Stomach (tissue), 9 donors: ENCODE measurements around the gene NR0B2. TPM values are rescaled to one million over a fixed set of nuclear protein-coding genes. Genes with fewer than 3 reads are reported as not detected.
"Not testable (repeated sequence)": the region's sequence is repeated elsewhere in the genome, so short reads cannot be mapped to it uniquely, and the experiment has no call there.

Source experiments
- DNase-seq, 2 donors: peaks; one replicate each; pipeline versions ENCODE4 v3.0.0 to v3.0.0-alpha.2; 2013 to 2019
- H3K27ac ChIP-seq, 5 donors: fragments of 200-600 bp in 4 of 5; sonication (generic) in 4 of 5; one replicate each; pipeline ENCODE4 v1.5.1; 2013 to 2019; ENCODE audit warnings: mild to moderate bottlenecking in 1 of 5, moderate library complexity in 1 of 5
- H3K27me3 ChIP-seq, 3 donors: fragments of 200-600 bp; sonication (generic); one replicate each; pipeline ENCODE4 v1.5.1; 2017 to 2019; ENCODE audit warnings: mixed run types in 1 of 3
- H3K36me3 ChIP-seq, 4 donors: fragments of 200-600 bp; sonication (generic); 1 replicate in 3 of 4; 2 replicates in 1 of 4; pipeline ENCODE4 v1.5.1; 2016 to 2019
- H3K4me1 ChIP-seq, 4 donors: fragments of 200-600 bp; sonication (generic); one replicate each; pipeline ENCODE4 v1.5.1; 2016 to 2019
- H3K4me3 ChIP-seq, 4 donors: fragments of 200-600 bp; sonication (generic) in 3 of 4; one replicate each; pipeline ENCODE4 v1.5.1; 2016 to 2019; ENCODE audit warnings: mild to moderate bottlenecking in 1 of 4
- H3K9me3 ChIP-seq, 4 donors: fragments of 200-600 bp; sonication (generic); one replicate each; pipeline ENCODE4 v1.5.1; 2016 to 2019
- EP300 ChIP-seq: sonication (generic); formaldehyde crosslinking; IDR thresholded peaks from one replicate; pipeline ENCODE4 v1.6.1; 2017; ENCODE audit warnings: antibody characterized with exemption
- POLR2A ChIP-seq, 4 donors: fragments of 450-650 bp; IDR thresholded peaks; one replicate each; pipeline ENCODE4 v1.6.1; 2016; ENCODE audit warnings: antibody characterized with exemption in 4 of 4, control low read depth in 2 of 4, mild to moderate bottlenecking in 1 of 4, moderate library complexity in 1 of 4
- POLR2AphosphoS5 ChIP-seq, 3 donors: sonication (generic); formaldehyde crosslinking; IDR thresholded peaks; one replicate each; pipeline ENCODE4 v1.6.1; 2016; ENCODE audit warnings: antibody characterized with exemption in 3 of 3
- WGBS, 5 donors: extraction: QIAGEN DNeasy Blood & Tissue Kit in 3 of 5; methylation state at CpG; one replicate each; pipeline versions ENCODE4 v1.1.5 to v1.1.7; 2013 to 2018; 5-methylcytosine and 5-hydroxymethylcytosine counted together
- intact Hi-C: fragments of 100-400 bp; cut with DNase I; formaldehyde crosslinking; loops from one replicate; pipeline ENCODE4 v1.15.1; 2023; ENCODE audit warnings: low total_unique reads
- polyA plus RNA-seq, 3 donors: library from polyadenylated mRNA; stranded (reverse); fragments of 200-250 nt; gene quantifications; one replicate each; pipeline ENCODE4 v1.2.3, GENCODE V29; 2013
- total RNA-seq, 5 donors: library from RNA; depleted of rRNA; stranded (reverse); fragments of >200 nt; gene quantifications; one replicate each; pipeline versions ENCODE4 v1.1.0 to v1.2.3, GENCODE V29; 2014 to 2016
- TF ChIP-seq, protein P1 (sequence below), 7 experiments: fragments of 450-650 bp in 4 of 7; fragments of 200-600 bp in 3 of 7; sonication (generic) in 3 of 7; IDR thresholded peaks; one replicate each; pipeline ENCODE4 v1.5.1; 2016 to 2019; ENCODE audit warnings: antibody characterized with exemption in 7 of 7, control low read depth in 2 of 7, mild to moderate bottlenecking in 1 of 7
- donor health status: healthy with polysubstance abuse.
- donor health status: Bipolar disorder and iron deficiency.
- donor health status: healthy.

NR0B2 gene
- total and polyA plus RNA-seq, 8 donors, result 8.3 to 63.3 (median 26.5) TPM; not detected in 2

DNA sequence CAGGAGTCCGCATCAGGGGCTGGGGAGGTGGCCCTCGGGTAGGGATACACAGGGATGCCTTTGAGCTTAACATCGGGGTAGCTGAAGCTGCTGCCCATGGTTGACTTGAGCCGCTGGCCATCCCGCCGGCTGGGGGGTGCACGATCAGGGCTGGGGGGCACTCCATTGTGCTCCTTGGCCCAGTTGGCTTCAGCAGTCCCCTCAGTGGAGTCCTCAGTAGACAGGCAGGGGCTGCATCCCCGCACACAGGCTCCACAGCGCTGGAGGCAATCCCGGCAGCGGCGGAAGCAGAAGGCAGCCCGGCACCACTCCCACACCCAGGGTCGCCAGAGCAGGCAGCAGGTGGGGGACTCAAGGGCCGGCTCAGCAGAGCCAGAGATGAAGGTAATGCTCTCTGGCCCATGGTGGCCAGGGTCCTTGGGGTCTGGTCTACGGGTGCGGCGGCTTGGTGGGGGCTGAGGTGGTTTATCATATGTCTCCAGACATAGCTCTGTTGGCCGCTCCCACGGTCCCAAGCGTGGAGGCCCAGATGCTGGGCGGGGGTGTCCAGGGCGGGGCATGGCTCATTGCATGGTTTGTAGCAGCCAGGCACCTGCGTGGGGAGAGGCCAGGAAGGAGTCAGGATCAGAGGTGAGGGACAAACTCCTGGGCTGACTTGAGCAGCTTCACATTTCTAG is 38.2 kb upstream of the NR0B2 start:
- no peak for TF ChIP-seq POLR2AphosphoS5 (IDR thresholded peaks at IDR 0.05)
- no peak for TF ChIP-seq EP300
- TF ChIP-seq, protein P1, sequence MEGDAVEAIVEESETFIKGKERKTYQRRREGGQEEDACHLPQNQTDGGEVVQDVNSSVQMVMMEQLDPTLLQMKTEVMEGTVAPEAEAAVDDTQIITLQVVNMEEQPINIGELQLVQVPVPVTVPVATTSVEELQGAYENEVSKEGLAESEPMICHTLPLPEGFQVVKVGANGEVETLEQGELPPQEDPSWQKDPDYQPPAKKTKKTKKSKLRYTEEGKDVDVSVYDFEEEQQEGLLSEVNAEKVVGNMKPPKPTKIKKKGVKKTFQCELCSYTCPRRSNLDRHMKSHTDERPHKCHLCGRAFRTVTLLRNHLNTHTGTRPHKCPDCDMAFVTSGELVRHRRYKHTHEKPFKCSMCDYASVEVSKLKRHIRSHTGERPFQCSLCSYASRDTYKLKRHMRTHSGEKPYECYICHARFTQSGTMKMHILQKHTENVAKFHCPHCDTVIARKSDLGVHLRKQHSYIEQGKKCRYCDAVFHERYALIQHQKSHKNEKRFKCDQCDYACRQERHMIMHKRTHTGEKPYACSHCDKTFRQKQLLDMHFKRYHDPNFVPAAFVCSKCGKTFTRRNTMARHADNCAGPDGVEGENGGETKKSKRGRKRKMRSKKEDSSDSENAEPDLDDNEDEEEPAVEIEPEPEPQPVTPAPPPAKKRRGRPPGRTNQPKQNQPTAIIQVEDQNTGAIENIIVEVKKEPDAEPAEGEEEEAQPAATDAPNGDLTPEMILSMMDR (IDR thresholded peaks at IDR 0.05), result no peak
- no peak for TF ChIP-seq POLR2A (IDR thresholded peaks at IDR 0.05)
- no peak overlapping the region for H3K4me3 ChIP-seq
- 82 to 88% (median 86%) methylated on average over 21 to 24 of the region's 24 CpGs for WGBS, 5 donors
- H3K9me3 ChIP-seq, result peaks cover 0 to 5% (median 2%) of the 10 kb centered on the region in 4 donors
- no peak for DNase-seq
- no peak overlapping the region for H3K27ac ChIP-seq
- intact Hi-C loops, result no loop called here
- H3K36me3 ChIP-seq, result peaks cover 0 to 41% (median 39%) of the 10 kb centered on the region in 4 donors
- H3K4me1 ChIP-seq, result peaks cover 0 to 13% (median 4%) of the 10 kb centered on the region in 4 donors
- peaks cover 0 to 9% (median 0%) of the 10 kb centered on the region in 3 donors for H3K27me3 ChIP-seq

DNA sequence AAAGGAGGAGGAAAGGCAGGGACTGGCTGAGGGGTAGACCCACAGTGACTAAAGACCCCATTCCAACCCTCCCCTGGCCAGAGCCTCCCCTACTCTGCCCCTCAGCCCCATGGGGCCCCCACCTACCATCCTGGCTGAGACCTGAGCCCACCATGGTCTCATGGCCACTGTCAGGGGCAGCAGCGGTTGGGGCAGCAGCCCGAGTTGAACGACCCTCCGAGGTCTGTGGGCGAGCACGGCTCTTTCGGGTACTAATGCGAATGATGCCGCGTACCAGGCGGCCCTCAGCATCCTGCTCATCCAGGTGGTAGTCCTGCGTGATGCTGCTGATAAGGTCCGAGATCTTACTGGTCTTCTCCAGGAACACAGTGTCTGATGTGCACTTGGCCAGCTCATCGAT is 37.4 kb upstream of the NR0B2 start:
- H3K9me3 ChIP-seq, result peaks cover 0 to 2% (median under 1%) of the 10 kb centered on the region in 4 donors
- no peak overlapping the region for H3K4me3 ChIP-seq
- no peak overlapping the region for H3K27ac ChIP-seq
- H3K36me3 ChIP-seq, result peaks cover 3 to 48% (median 46%) of the 10 kb centered on the region in 4 donors
- H3K27me3 ChIP-seq, result peaks cover 0 to 7% (median 0%) of the 10 kb centered on the region in 3 donors
- TF ChIP-seq POLR2AphosphoS5 (IDR thresholded peaks at IDR 0.05) (no peak), POLR2A (IDR thresholded peaks at IDR 0.05) (no peak), EP300 (no peak)
- TF ChIP-seq, protein P1 (IDR thresholded peaks at IDR 0.05), result no peak
- H3K4me1 ChIP-seq, result peaks cover 0 to 13% (median 4%) of the 10 kb centered on the region in 4 donors
- intact Hi-C loops, result no loop called here
- DNase-seq, result no peak
- 93 to 98% (median 95%) methylated on average over 14 of the region's 14 CpGs for WGBS, 5 donors

DNA sequence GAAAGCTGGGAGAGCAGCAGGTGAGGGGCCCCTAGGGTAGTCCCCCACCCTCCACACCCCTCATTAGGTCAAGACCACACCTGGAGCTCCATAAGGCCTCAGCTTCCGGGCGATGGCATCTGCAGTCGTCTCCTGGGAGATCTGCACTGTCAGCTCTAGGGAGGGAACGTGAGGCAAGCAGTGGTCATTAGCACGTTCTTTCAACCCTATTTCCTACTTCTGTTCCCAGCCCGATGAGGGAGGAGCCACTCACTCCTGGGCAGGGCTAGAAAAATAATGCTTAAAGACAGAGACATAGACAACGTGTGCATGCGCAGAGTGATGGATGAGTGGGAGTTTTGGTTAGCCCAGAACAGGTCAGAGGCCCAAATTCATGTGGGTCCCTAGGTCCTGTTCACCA is 36.8 kb upstream of the NR0B2 start:
- Histone ChIP-seq H3K4me3 (no peak overlapping the region), H3K4me1 (peaks cover 0 to 17% (median 6%) of the 10 kb centered on the region in 4 donors), H3K36me3 (peaks cover 9 to 54% (median 52%) of the 10 kb centered on the region in 4 donors), H3K9me3 (no peaks in the 10 kb centered on the region), H3K27ac (no peak overlapping the region), H3K27me3 (peaks cover 0 to 7% (median 0%) of the 10 kb centered on the region in 3 donors)
- no peak for TF ChIP-seq EP300
- DNase-seq, result peak in 1 of 2 donors; percentile 58
- intact Hi-C loops, result no loop called here
- 57 to 63% (median 60%) methylated on average over 7 to 8 of the region's 8 CpGs for WGBS, 5 donors

DNA sequence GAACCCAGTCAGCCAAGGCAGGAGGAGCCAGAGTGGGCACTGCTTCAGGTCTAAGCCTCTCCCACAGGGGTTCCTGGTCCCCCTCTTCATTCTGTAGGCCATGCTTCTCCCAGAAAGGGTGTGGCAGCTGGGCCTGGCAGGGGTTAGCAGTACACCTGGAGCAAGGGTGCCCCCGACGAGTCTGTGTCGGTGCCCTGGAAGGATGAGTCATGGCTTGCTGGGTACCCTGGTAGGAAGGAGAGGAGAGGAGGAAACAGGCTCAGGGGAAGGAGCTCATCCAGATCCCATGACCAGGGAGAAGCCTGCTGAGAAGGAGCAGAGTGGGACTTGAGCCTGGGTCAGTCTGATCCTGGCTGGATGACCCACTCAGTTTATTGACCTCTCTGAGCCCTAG is 36.1 kb upstream of the NR0B2 start:
- H3K27ac ChIP-seq, result no peak overlapping the region
- no peak overlapping the region for H3K4me3 ChIP-seq
- no peaks in the 10 kb centered on the region for H3K9me3 ChIP-seq
- peaks cover 0 to 22% (median 7%) of the 10 kb centered on the region in 4 donors for H3K4me1 ChIP-seq
- H3K36me3 ChIP-seq, result peaks cover 16 to 61% (median 59%) of the 10 kb centered on the region in 4 donors
- DNase-seq, result no peak
- 29 to 54% (median 40%) methylated on average over 3 of the region's 3 CpGs for WGBS, 5 donors
- intact Hi-C loops, result no loop called here
- H3K27me3 ChIP-seq, result peaks cover 0 to 7% (median 0%) of the 10 kb centered on the region in 3 donors
- no peak for TF ChIP-seq POLR2AphosphoS5 (IDR thresholded peaks at IDR 0.05)
- TF ChIP-seq POLR2A (IDR thresholded peaks at IDR 0.05), result no peak
- TF ChIP-seq EP300, result no peak

DNA sequence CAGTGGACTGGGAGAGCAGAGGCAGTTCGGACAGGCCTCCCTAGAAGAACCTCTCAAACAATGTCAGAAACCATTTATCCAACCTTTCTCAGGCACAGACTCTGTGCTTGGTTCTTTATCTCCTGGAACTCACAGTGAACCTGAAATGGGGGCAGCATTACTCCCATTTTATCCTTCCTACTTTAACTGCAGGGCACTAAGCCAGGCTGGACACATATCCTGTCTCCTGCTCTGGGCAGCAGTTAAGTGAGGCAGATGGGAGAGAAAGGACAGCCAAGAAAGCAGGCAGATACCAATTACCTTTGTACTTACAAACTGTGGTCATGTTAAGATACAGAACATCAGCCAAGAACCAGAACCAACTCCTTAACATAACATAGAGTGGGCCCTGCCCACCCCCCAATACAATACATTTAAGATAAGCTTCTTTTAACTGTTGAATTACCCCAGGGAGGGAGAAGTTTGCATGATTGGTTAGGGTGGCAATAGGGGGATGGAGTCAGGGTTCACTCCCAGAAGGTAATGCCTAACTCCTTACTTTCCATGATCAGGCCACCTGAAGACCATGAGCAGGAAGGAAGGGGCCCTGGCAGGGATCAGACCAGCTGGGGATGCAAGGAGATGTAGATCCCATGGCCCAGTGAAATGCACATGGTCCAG is 35.6 kb upstream of the NR0B2 start:
- peaks cover 0 to 7% (median 0%) of the 10 kb centered on the region in 3 donors for H3K27me3 ChIP-seq
- TF ChIP-seq EP300, result no peak
- TF ChIP-seq, protein P1 (IDR thresholded peaks at IDR 0.05), result no peak
- TF ChIP-seq POLR2A (IDR thresholded peaks at IDR 0.05), result no peak
- TF ChIP-seq POLR2AphosphoS5 (IDR thresholded peaks at IDR 0.05), result no peak
- H3K36me3 ChIP-seq, result peaks cover 21 to 66% (median 64%) of the 10 kb centered on the region in 4 donors
- no peak overlapping the region for H3K27ac ChIP-seq
- no peaks in the 10 kb centered on the region for H3K9me3 ChIP-seq
- intact Hi-C loops, result no loop called here
- WGBS, 5 donors, result 38 to 69% (median 61%) methylated on average over 1 of the region's 1 CpG
- H3K4me1 ChIP-seq, result peaks cover 0 to 22% (median 7%) of the 10 kb centered on the region in 4 donors
- DNase-seq, result no peak
- no peak overlapping the region for H3K4me3 ChIP-seq

DNA sequence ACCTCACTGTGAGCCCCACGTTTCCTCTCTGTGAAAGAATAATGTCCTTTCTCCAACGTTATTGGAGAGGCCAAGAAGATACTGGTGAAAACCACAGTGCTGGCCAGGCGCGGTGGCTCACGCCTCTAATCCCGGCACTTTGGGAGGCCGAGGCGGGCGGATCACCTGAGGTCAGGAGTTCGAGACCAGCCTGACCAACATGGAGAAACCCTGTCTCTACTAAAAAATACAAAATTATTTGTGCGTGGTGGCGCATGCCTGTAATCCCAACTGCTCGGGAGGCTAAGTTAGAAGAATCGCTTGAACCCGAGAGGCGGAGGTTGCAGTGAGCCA is 34.9 kb upstream of the NR0B2 start:
- intact Hi-C loops, H3K27me3 ChIP-seq, H3K9me3 ChIP-seq, DNase-seq, H3K27ac ChIP-seq, H3K4me3 ChIP-seq: not testable (repeated sequence)
- whole genome bisulfite sequencing, 5 donors, result 85 to 91% (median 88%) methylated on average over 15 to 16 of the region's 16 CpGs
- Histone ChIP-seq H3K36me3 (peaks cover 27 to 73% (median 71%) of the 10 kb centered on the region in 4 donors), H3K4me1 (peaks cover 0 to 22% (median 7%) of the 10 kb centered on the region in 4 donors)
